Measurements from ENCODE around the gene ATG4A. TPM values are rescaled to one million over a fixed set of nuclear protein-coding genes. Genes with fewer than 3 reads are reported as not detected.

ATG4A gene
- total and polyA plus RNA-seq, 9 of the 15 experiments (the other 6 are each of a cell fraction or from before 2014, with no cell fraction given): 7.3 to 24.5 (median 16.6) TPM

DNA sequence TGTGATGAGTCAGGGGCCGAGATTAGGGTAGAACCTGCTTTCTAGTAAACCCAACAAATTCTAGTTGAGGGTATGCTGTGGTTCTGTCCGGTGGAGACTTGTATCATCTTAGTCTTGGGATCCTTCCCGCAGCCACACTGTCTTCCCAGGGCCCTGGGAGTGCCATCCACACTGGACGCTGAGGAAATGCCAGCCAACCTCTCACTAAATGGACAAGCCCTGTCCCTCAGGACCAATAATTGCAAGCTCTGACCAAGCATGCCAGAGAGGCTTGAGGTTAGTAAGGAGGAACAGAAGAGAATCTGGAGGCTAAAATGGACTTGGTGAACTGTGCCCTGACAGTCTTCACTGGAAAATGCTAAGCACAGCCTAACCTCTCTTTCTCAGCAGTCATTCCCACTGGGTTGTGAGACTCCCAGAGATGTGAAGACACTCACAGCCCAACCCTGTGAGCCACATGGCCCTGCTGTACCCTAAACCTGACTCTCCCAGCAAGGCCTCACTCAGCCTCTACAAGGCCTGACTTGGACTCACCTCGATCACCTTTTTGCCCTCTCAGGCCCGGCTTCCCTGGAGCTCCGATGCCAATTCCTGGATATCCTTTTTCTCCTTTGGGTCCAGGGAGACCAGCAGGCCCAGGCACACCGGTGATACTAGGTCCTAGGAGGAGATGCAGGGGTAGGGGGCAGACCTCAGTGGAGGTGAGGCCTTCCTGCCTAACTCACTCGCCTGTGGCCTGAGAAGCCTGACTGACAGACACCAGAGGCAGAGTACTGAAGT is 77.6 kb downstream of the ATG4A start (continued):
- TF ChIP-seq, protein P1, sequence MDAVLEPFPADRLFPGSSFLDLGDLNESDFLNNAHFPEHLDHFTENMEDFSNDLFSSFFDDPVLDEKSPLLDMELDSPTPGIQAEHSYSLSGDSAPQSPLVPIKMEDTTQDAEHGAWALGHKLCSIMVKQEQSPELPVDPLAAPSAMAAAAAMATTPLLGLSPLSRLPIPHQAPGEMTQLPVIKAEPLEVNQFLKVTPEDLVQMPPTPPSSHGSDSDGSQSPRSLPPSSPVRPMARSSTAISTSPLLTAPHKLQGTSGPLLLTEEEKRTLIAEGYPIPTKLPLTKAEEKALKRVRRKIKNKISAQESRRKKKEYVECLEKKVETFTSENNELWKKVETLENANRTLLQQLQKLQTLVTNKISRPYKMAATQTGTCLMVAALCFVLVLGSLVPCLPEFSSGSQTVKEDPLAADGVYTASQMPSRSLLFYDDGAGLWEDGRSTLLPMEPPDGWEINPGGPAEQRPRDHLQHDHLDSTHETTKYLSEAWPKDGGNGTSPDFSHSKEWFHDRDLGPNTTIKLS (IDR thresholded peaks at IDR 0.05; ENCODE audit: borderline replicate concordance, low read depth): no peak
- TF ChIP-seq SIN3B (IDR thresholded peaks at IDR 0.05; ENCODE audit: low read depth) (no peak), TCFL5 (CRISPR knock-in tag; conservative IDR thresholded peaks at IDR 0.05) (no peak), POLR2H (tag; IDR thresholded peaks at IDR 0.05; ENCODE audit: low read depth) (no peak)

- Histone ChIP-seq H3K27me3 (ENCODE audit: control insufficient read depth in 2 of 2, insufficient read depth in 2 of 2, low read length in 2 of 2) (peaks cover 0 to 11% of the 10 kb centered on the region in 2 experiments; a peak in 1 of 5 replicates), H2AFZ (ENCODE audit: low read depth, low read length) (no peak overlapping the region), H4K20me1 (replicated peaks; ENCODE audit: control insufficient read depth, insufficient read depth, low read length) (no peaks in the 10 kb centered on the region), H3K9me1 (ENCODE audit: control insufficient read depth, insufficient read depth, low read length) (no peaks in the 10 kb centered on the region), H3K4me3 (no peak overlapping the region), H3K27ac (ENCODE audit: extremely low read depth, low read depth, low read length) (no peak overlapping the region), H3K9me3 (replicated peaks; ENCODE audit: control insufficient read depth, insufficient read depth, low read depth, low read length) (no peaks in the 10 kb centered on the region), H3K4me2 (ENCODE audit: insufficient read depth, low read length) (no peak overlapping the region), H3K36me3 (ENCODE audit: control insufficient read depth, insufficient read depth, low read length) (no peaks in the 10 kb centered on the region), H3K4me1 (replicated peaks in 1 of 2; ENCODE audit: control insufficient read depth in 2 of 2, insufficient read depth in 2 of 2, low read length in 2 of 2) (no peaks in the 10 kb centered on the region; a peak in 1 of 5 replicates), H3K79me2 (ENCODE audit: control insufficient read depth, insufficient read depth, low read length) (no peaks in the 10 kb centered on the region), H3K9ac (ENCODE audit: insufficient read depth in 1 of 2, low read depth in 2 of 2, low read length in 2 of 2) (no peak overlapping the region)
- BruUV-seq (replicated peaks): no TSS peak
- in situ Hi-C loops (cut with MboI) (no loop called here), intact Hi-C loops (cut with micrococcal nuclease) (no loop called here)
- ATAC-seq: no peak
- no peak for DNase-seq (ENCODE audit: extremely low read depth in 1 of 4, low spot score in 3 of 4)
- no peak for TF ChIP-seq SMARCE1 (IDR thresholded peaks at IDR 0.05)
- TF ChIP-seq, protein P2, sequence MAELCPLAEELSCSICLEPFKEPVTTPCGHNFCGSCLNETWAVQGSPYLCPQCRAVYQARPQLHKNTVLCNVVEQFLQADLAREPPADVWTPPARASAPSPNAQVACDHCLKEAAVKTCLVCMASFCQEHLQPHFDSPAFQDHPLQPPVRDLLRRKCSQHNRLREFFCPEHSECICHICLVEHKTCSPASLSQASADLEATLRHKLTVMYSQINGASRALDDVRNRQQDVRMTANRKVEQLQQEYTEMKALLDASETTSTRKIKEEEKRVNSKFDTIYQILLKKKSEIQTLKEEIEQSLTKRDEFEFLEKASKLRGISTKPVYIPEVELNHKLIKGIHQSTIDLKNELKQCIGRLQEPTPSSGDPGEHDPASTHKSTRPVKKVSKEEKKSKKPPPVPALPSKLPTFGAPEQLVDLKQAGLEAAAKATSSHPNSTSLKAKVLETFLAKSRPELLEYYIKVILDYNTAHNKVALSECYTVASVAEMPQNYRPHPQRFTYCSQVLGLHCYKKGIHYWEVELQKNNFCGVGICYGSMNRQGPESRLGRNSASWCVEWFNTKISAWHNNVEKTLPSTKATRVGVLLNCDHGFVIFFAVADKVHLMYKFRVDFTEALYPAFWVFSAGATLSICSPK (IDR thresholded peaks at IDR 0.05; ENCODE audit: borderline replicate concordance): no peak
- no peak for TF ChIP-seq CREB1 (IDR thresholded peaks at IDR 0.05)
- no peak for TF ChIP-seq CREB1 (CRISPR knock-in tag; IDR thresholded peaks at IDR 0.05)
- TF ChIP-seq ZBED1 (IDR thresholded peaks at IDR 0.05): no peak
- no peak for TF ChIP-seq KLF10 (CRISPR knock-in tag; IDR thresholded peaks at IDR 0.05)
- no peak for TF ChIP-seq ZNF589 (CRISPR knock-in tag; IDR thresholded peaks at IDR 0.05; ENCODE audit: low read depth)
- TF ChIP-seq ZNF707 (CRISPR knock-in tag; conservative IDR thresholded peaks at IDR 0.05): no peak
- ChIA-PET CTCF (ENCODE audit: low intra/inter-chr PET ratio) (no interaction called here), POLR2A (no interaction called here)
- 0% methylated on average over 3 of the region's 3 CpGs for WGBS (ENCODE audit: insufficient coverage, low coverage, missing lambda C conversion rate)
- FAIRE-seq: no peak
Observed at GRCh38 chrX:108169768-108170167, 78.2 kb downstream of the ATG4A start.

Data from K562 (cell line).